ENCODE results near the gene ZNF48. TPM values are rescaled to one million over a fixed set of nuclear protein-coding genes. Genes with fewer than 3 reads are reported as not detected.

ZNF48 gene
- total and polyA plus RNA-seq, 8 donors: 3.9 to 33.6 (median 5.4) TPM

- peaks cover 9 to 28% (median 15%) of the 10 kb centered on the region in 4 donors for H3K36me3 ChIP-seq
- H3K4me1 ChIP-seq: peaks cover 21 to 38% (median 31%) of the 10 kb centered on the region in 4 donors
- H3K4me3 ChIP-seq: peak overlapping the region in 1 of 4 donors; percentile 9
- WGBS, 5 donors: 39 to 45% (median 40%) methylated on average over 15 of the region's 15 CpGs
- peak overlapping the region in 4 of 5 donors; percentile 24 to 88 (median 44) for H3K27ac ChIP-seq
- peak in 5 of 7 experiments; percentile 77 to 94 (median 89) for TF ChIP-seq CTCF (IDR thresholded peaks at IDR 0.05)
- peak in 2 of 3 donors; percentile 42 to 65 for TF ChIP-seq POLR2AphosphoS5 (IDR thresholded peaks at IDR 0.05)
- TF ChIP-seq POLR2A (IDR thresholded peaks at IDR 0.05): no peak
- peak; percentile 93 to 96 for DNase-seq
- no peaks in the 10 kb centered on the region for H3K9me3 ChIP-seq
- intact Hi-C loops (cut with DNase I; ENCODE audit: low total_unique reads): loop anchor here (10.0 kb wide), 1 partner anchor 45 kb away; no protein-coding TSS in a partner anchor
- no peaks in the 10 kb centered on the region for H3K27me3 ChIP-seq
Observed at GRCh38 chr16:30409125-30410060, 14.2 kb downstream of the ZNF48 start.

- WGBS, 5 donors: 86 to 92% (median 90%) methylated on average over 6 of the region's 6 CpGs
- Histone ChIP-seq H3K9me3 (no peaks in the 10 kb centered on the region), H3K27ac (peak overlapping the region in 1 of 5 donors; percentile 0), H3K4me1 (peaks cover 23 to 35% (median 28%) of the 10 kb centered on the region in 4 donors), H3K4me3 (no peak overlapping the region), H3K36me3 (peaks cover 9 to 30% (median 15%) of the 10 kb centered on the region in 4 donors), H3K27me3 (no peaks in the 10 kb centered on the region)
- no peak for DNase-seq
- TF ChIP-seq CTCF (IDR thresholded peaks at IDR 0.05): no peak
- no peak for TF ChIP-seq EP300 (IDR thresholded peaks at IDR 0.05)
- no peak for TF ChIP-seq POLR2A (IDR thresholded peaks at IDR 0.05)
- TF ChIP-seq POLR2AphosphoS5 (IDR thresholded peaks at IDR 0.05): no peak
- intact Hi-C loops (cut with DNase I; ENCODE audit: low total_unique reads): loop anchor here (10.0 kb wide), 1 partner anchor 48 kb away; no protein-coding TSS in a partner anchor
Observed at GRCh38 chr16:30413112-30413806, 18.0 kb downstream of the ZNF48 start.

- intact Hi-C loops (cut with DNase I; ENCODE audit: low total_unique reads): loop anchor here (10.0 kb wide), 1 partner anchor 49 kb away; no protein-coding TSS in a partner anchor
- DNase-seq: no peak
- no peaks in the 10 kb centered on the region for H3K9me3 ChIP-seq
- WGBS, 5 donors: 88 to 91% (median 90%) methylated on average over 5 of the region's 5 CpGs
- H3K4me1 ChIP-seq: peaks cover 14 to 31% (median 25%) of the 10 kb centered on the region in 4 donors
- peaks cover 9 to 30% (median 15%) of the 10 kb centered on the region in 4 donors for H3K36me3 ChIP-seq
- TF ChIP-seq POLR2A (IDR thresholded peaks at IDR 0.05) (no peak), EP300 (IDR thresholded peaks at IDR 0.05) (no peak), CTCF (IDR thresholded peaks at IDR 0.05) (no peak), POLR2AphosphoS5 (IDR thresholded peaks at IDR 0.05) (no peak)
- H3K27ac ChIP-seq: peak overlapping the region in 1 of 5 donors; percentile 0
- no peaks in the 10 kb centered on the region for H3K27me3 ChIP-seq
- no peak overlapping the region for H3K4me3 ChIP-seq
Observed at GRCh38 chr16:30414159-30414558, 18.9 kb downstream of the ZNF48 start.

- DNase-seq: no peak
- intact Hi-C loops (cut with DNase I; ENCODE audit: low total_unique reads): loop anchor here (10.0 kb wide), 1 partner anchor 51 kb away; no protein-coding TSS in a partner anchor
Observed at GRCh38 chr16:30416047-30416603, 20.9 kb downstream of the ZNF48 start.

More at GRCh38 chr16:30416047-30416603, 20.9 kb downstream of the ZNF48 start:
- 85 to 93% (median 89%) methylated on average over 4 of the region's 4 CpGs for WGBS, 5 donors
- Histone ChIP-seq H3K27ac (peak overlapping the region in 1 of 5 donors; percentile 46), H3K36me3 (peaks cover 7 to 42% (median 25%) of the 10 kb centered on the region in 4 donors), H3K4me1 (peaks cover 7 to 16% (median 16%) of the 10 kb centered on the region in 4 donors), H3K9me3 (no peaks in the 10 kb centered on the region), H3K27me3 (no peaks in the 10 kb centered on the region), H3K4me3 (no peak overlapping the region)
- no peak for TF ChIP-seq POLR2A (IDR thresholded peaks at IDR 0.05)

Measured in stomach (tissue), 9 donors.